Measurements from ENCODE around the gene GLYAT. TPM values are rescaled to one million over a fixed set of nuclear protein-coding genes. Genes with fewer than 3 reads are reported as not detected.

The GLYAT gene
- total RNA-seq, 1 donor from 2014 or later: not detected

DNA sequence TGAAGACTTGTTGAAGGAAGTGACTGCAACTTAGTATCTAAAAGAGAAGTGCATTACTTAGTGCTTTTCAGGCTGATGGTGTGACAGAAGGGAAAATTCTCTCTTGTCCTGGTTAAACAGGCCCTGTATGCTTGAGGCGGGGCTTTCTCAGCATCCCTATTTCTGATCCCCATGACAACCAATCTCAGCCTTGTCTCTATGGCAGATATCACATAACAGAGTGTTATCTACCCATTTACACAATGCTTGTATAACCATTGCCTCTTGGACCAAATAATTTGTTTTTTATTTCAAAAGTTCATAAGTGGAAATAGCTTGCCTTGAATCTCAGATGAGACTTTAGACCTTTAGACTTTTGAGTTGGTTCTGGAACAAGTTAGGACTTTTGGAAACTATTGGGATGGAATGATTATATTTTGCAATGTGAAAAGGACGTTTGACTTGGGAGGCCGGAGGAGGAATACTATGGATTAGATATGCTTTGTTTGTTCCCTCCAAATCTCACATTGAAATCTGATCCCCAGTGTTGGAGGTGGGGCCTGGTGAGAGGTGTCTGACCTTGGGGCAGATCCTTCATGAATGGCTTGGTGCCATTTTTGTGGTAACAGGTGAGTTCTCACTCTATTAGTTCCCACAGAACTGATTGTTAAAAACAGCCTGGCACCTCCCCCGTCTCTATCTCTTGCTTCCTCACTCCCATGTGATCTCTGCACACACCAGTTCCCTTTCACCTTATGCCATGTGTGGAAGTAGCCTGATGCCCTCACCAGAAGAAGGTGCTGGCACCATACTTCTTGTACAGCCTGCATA, 3.1 kb upstream of the GLYAT start:
- Histone ChIP-seq H3K9ac (no peak overlapping the region), H3K4me2 (no peak overlapping the region), H3K27ac (no peak overlapping the region), H3K27me3 (no peaks in the 10 kb centered on the region), H3K4me3 (no peak overlapping the region), H3F3A (ENCODE audit: low read depth) (no peaks in the 10 kb centered on the region), H3K36me3 (no peaks in the 10 kb centered on the region), H3K9me3 (ENCODE audit: low read depth) (peaks cover 25% of the 10 kb centered on the region), H4K20me1 (ENCODE audit: low read depth) (no peaks in the 10 kb centered on the region), H2AFZ (replicated peaks) (no peak overlapping the region), H3K79me2 (ENCODE audit: low read depth) (no peaks in the 10 kb centered on the region), H3K4me1 (no peaks in the 10 kb centered on the region)
- DNase-seq (ENCODE audit: low spot score): no peak
- no peaks in the 10 kb centered on the region for H3K4me1 Mint-ChIP-seq
- no peak for TF ChIP-seq EZH2 (IDR thresholded peaks at IDR 0.05)
- TF ChIP-seq EZH2phosphoT487 (IDR thresholded peaks at IDR 0.05): no peak
- TF ChIP-seq, protein P1, sequence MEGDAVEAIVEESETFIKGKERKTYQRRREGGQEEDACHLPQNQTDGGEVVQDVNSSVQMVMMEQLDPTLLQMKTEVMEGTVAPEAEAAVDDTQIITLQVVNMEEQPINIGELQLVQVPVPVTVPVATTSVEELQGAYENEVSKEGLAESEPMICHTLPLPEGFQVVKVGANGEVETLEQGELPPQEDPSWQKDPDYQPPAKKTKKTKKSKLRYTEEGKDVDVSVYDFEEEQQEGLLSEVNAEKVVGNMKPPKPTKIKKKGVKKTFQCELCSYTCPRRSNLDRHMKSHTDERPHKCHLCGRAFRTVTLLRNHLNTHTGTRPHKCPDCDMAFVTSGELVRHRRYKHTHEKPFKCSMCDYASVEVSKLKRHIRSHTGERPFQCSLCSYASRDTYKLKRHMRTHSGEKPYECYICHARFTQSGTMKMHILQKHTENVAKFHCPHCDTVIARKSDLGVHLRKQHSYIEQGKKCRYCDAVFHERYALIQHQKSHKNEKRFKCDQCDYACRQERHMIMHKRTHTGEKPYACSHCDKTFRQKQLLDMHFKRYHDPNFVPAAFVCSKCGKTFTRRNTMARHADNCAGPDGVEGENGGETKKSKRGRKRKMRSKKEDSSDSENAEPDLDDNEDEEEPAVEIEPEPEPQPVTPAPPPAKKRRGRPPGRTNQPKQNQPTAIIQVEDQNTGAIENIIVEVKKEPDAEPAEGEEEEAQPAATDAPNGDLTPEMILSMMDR (IDR thresholded peaks at IDR 0.05): no peak
- H3K9me3 Mint-ChIP-seq: peaks cover 2% of the 10 kb centered on the region
- no peak overlapping the region for H3K27ac Mint-ChIP-seq
- H3K4me3 Mint-ChIP-seq: no peak overlapping the region
- peaks cover 8% of the 10 kb centered on the region for H3K27me3 Mint-ChIP-seq (ENCODE audit: insufficient read depth, low read depth)
- H3K36me3 Mint-ChIP-seq: no peaks in the 10 kb centered on the region

DNA sequence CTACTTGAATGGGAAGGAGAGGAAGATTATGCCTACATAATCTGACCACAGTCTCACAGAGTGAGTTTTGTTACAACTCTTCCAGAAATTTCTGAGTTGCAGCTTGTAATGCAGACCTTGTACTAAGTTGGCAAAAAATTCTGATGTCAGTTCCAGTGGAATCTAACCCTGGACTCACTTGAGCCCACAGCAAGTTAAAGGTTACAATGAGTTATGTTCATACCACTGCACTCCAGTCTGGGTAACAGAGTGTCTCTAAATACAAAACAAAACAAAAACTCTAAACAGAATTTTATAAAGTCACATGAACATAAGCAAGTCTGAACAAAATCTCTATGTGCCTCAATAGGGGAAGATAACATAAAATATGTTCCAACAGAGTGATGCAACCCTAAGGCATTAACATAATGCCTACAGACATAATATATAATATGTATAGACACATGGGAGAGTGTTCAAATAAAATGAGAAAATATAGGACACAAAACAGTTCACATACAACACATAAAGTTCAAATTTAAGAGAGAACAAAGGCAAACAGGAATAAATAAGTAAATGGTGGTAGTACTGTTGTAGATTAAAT, 1.1 kb downstream of the GLYAT start:
- no peaks in the 10 kb centered on the region for H3K9me3 Mint-ChIP-seq
- H3K4me3 ChIP-seq: no peak overlapping the region
- TF ChIP-seq EZH2 (IDR thresholded peaks at IDR 0.05) (no peak), EZH2phosphoT487 (IDR thresholded peaks at IDR 0.05) (no peak)
- TF ChIP-seq, protein P1 (IDR thresholded peaks at IDR 0.05): no peak
- H3K36me3 ChIP-seq: no peaks in the 10 kb centered on the region
- H3K4me1 Mint-ChIP-seq: no peaks in the 10 kb centered on the region
- H3K4me2 ChIP-seq: no peak overlapping the region
- peaks cover 13% of the 10 kb centered on the region for H3K9me3 ChIP-seq (ENCODE audit: low read depth)
- no peak overlapping the region for H3K4me3 Mint-ChIP-seq
- no peak overlapping the region for H2AFZ ChIP-seq (replicated peaks)
- no peak overlapping the region for H3K9ac ChIP-seq
- H3K27me3 Mint-ChIP-seq (ENCODE audit: insufficient read depth, low read depth): peaks cover 5% of the 10 kb centered on the region
- H3K27ac Mint-ChIP-seq: no peak overlapping the region
- H3K27ac ChIP-seq: no peak overlapping the region
- no peaks in the 10 kb centered on the region for H4K20me1 ChIP-seq (ENCODE audit: low read depth)
- no peaks in the 10 kb centered on the region for H3K4me1 ChIP-seq
- DNase-seq (ENCODE audit: low spot score): no peak
- H3F3A ChIP-seq (ENCODE audit: low read depth): no peaks in the 10 kb centered on the region
- H3K36me3 Mint-ChIP-seq: no peaks in the 10 kb centered on the region
- no peaks in the 10 kb centered on the region for H3K27me3 ChIP-seq
- no peaks in the 10 kb centered on the region for H3K79me2 ChIP-seq (ENCODE audit: low read depth)

DNA sequence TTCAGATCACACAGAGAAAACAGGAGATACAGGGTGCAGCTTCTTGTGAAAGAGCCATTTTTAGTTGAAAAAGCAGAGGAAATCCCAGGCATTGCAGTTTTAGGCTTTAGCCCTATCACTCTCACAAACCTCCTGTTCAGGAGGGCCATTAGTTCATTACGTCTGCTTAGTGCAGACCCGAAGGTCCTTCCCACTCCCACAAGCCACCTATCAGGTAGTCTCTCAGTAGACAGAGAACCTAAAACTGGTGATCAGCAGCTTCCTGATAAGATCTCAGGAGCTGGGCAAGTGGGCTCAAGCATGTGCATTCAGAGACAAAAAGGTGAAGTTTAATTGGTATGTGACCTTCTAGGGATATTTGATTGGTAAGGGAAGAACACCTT, 4.3 kb downstream of the GLYAT start:
- no peaks in the 10 kb centered on the region for H3K4me1 ChIP-seq
- H3K9ac ChIP-seq: no peak overlapping the region
- Mint-ChIP-seq H3K36me3 (no peaks in the 10 kb centered on the region), H3K9me3 (no peaks in the 10 kb centered on the region), H3K4me1 (no peaks in the 10 kb centered on the region), H3K4me3 (no peak overlapping the region), H3K27me3 (ENCODE audit: insufficient read depth, low read depth) (peaks cover 2% of the 10 kb centered on the region), H3K27ac (no peak overlapping the region)
- DNase-seq (ENCODE audit: low spot score): no peak
- no peaks in the 10 kb centered on the region for H3K79me2 ChIP-seq (ENCODE audit: low read depth)
- H3K4me2 ChIP-seq: no peak overlapping the region
- no peaks in the 10 kb centered on the region for H4K20me1 ChIP-seq (ENCODE audit: low read depth)
- no peak overlapping the region for H3K4me3 ChIP-seq
- H3K9me3 ChIP-seq (ENCODE audit: low read depth): peaks cover 9% of the 10 kb centered on the region
- no peaks in the 10 kb centered on the region for H3K27me3 ChIP-seq
- no peaks in the 10 kb centered on the region for H3F3A ChIP-seq (ENCODE audit: low read depth)
- TF ChIP-seq, protein P1 (IDR thresholded peaks at IDR 0.05): no peak
- no peak for TF ChIP-seq EZH2 (IDR thresholded peaks at IDR 0.05)
- no peak for TF ChIP-seq EZH2phosphoT487 (IDR thresholded peaks at IDR 0.05)
- H2AFZ ChIP-seq (replicated peaks): no peak overlapping the region
- no peaks in the 10 kb centered on the region for H3K36me3 ChIP-seq
- no peak overlapping the region for H3K27ac ChIP-seq

Measured in neural progenitor cell (in vitro differentiated cells).